T-helper 9 cell (primary cell): Measurements from ENCODE around the gene TMEM207.

Experiments used
- DNase-seq: peaks from one replicate; pipeline ENCODE4 v3.0.0-alpha.2; 2020

Gene TMEM207

DNA sequence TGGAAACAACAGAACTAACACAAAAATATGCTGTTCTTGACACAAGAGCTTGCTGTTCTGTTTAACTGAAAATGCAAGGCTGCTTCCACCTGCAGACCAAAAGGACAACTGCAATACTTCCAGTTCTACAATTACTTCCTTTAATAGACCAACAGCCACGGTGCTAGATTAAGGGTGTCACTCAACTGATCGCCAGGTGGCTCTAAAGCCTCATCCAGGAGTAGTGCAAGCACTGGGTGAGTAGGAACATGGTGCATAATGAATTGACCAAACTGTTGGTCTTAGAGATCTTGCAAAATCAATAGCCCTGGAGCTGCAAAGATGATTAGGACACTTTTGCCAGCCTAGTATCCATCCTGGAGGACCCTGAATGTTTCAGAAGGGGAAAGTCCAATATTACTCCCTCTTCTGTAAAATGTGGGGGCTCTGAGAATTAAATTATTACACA, 65.4 kb downstream of the TMEM207 start:
- DNase-seq = no peak

GRCh38 chr3:190382082-190382481, 67.6 kb downstream of the TMEM207 start:
- DNase-seq = no peak

- DNase-seq = no peak
Observed at GRCh38 chr3:190381441-190381840, 68.3 kb downstream of the TMEM207 start.

GRCh38 chr3:190380184-190380583, 69.5 kb downstream of the TMEM207 start:
- no peak for DNase-seq
